Epithelial cell of prostate (primary cell): Measurements from ENCODE around the gene PGLYRP4.

ENCODE experiments used
- DNase-seq: peaks from one replicate; pipeline ENCODE4 v3.0.0-alpha.2; 2011; ENCODE audit warnings: low read depth, low spot score
- H3K27ac ChIP-seq: fragments of 450-650 bp; 2 replicates; pipeline ENCODE4 v1.5.1; 2017; ENCODE audit warnings: mild to moderate bottlenecking

The PGLYRP4 gene

GRCh38 chr1:153380711-153381110 lies 32.1 kb upstream of the PGLYRP4 start:
- no peak overlapping the region for H3K27ac ChIP-seq
- DNase-seq, result no peak

- DNase-seq, result no peak
- H3K27ac ChIP-seq, result no peak overlapping the region
Observed at GRCh38 chr1:153379591-153379990, 30.9 kb upstream of the PGLYRP4 start.

GRCh38 chr1:153375511-153375910 lies 26.9 kb upstream of the PGLYRP4 start, which contains the start of gene S100A12:
Gene S100A12 (minus strand): TSS chr1:153375621. CDS start chr1:153374592, 1,029 bp downstream.
- peak within 1 kb of the TSS; percentile 37 for H3K27ac ChIP-seq
- peak; percentile 77 for DNase-seq

- H3K27ac ChIP-seq, result peak overlapping the region; percentile 25
- no peak for DNase-seq
Observed at GRCh38 chr1:153374071-153374470, 25.4 kb upstream of the PGLYRP4 start.

GRCh38 chr1:153372571-153372970 lies 23.9 kb upstream of the PGLYRP4 start:
- no peak for DNase-seq

GRCh38 chr1:153371231-153371630 lies 22.6 kb upstream of the PGLYRP4 start:
- peak; percentile 73 for DNase-seq
- peak overlapping the region; percentile 68 for H3K27ac ChIP-seq

More at GRCh38 chr1:153372571-153372970, 23.9 kb upstream of the PGLYRP4 start:
- H3K27ac ChIP-seq, result no peak overlapping the region

GRCh38 chr1:153370146-153370545 lies 21.5 kb upstream of the PGLYRP4 start:
- DNase-seq, result no peak
- peak overlapping the region; percentile 68 for H3K27ac ChIP-seq

- H3K27ac ChIP-seq, result no peak overlapping the region
- no peak for DNase-seq
Observed at GRCh38 chr1:153368495-153368894, 19.9 kb upstream of the PGLYRP4 start.

GRCh38 chr1:153367090-153367489 lies 18.4 kb upstream of the PGLYRP4 start:
- DNase-seq, result no peak
- no peak overlapping the region for H3K27ac ChIP-seq

GRCh38 chr1:153366261-153366660 lies 17.6 kb upstream of the PGLYRP4 start:
- no peak overlapping the region for H3K27ac ChIP-seq
- DNase-seq, result no peak

- no peak for DNase-seq
- H3K27ac ChIP-seq, result peak overlapping the region; percentile 69
Observed at GRCh38 chr1:153365696-153366095, 17.1 kb upstream of the PGLYRP4 start.

- peak overlapping the region; percentile 69 for H3K27ac ChIP-seq
- no peak for DNase-seq
Observed at GRCh38 chr1:153364766-153365666, 16.4 kb upstream of the PGLYRP4 start.

GRCh38 chr1:153364156-153364555 lies 15.5 kb upstream of the PGLYRP4 start:
- peak overlapping the region; percentile 69 for H3K27ac ChIP-seq
- no peak for DNase-seq

GRCh38 chr1:153363641-153364040 lies 15.0 kb upstream of the PGLYRP4 start:
- no peak for DNase-seq
- peak overlapping the region; percentile 69 for H3K27ac ChIP-seq

- no peak overlapping the region for H3K27ac ChIP-seq
- no peak for DNase-seq
Observed at GRCh38 chr1:153362187-153362775, 13.6 kb upstream of the PGLYRP4 start.

- no peak overlapping the region for H3K27ac ChIP-seq
- no peak for DNase-seq
Observed at GRCh38 chr1:153361480-153362109, 13.0 kb upstream of the PGLYRP4 start.

GRCh38 chr1:153360592-153361479 lies 12.2 kb upstream of the PGLYRP4 start:
- no peak for DNase-seq
- H3K27ac ChIP-seq, result peak overlapping the region; percentile 15

- peak overlapping the region; percentile 15 for H3K27ac ChIP-seq
- DNase-seq, result no peak
Observed at GRCh38 chr1:153360190-153360589, 11.5 kb upstream of the PGLYRP4 start.

- DNase-seq, result no peak
- peak overlapping the region; percentile 90 for H3K27ac ChIP-seq
Observed at GRCh38 chr1:153359241-153359640, 10.6 kb upstream of the PGLYRP4 start.

- no peak for DNase-seq
- peak overlapping the region; percentile 90 for H3K27ac ChIP-seq
Observed at GRCh38 chr1:153358691-153358975, 10.0 kb upstream of the PGLYRP4 start.
